GM18502 (cell line): Measurements from ENCODE around the gene HDAC1.

Experiments used
- ATAC-seq: cut with Tn5 transposase; IDR thresholded peaks from one replicate; pipeline ENCODE4 v1.9.1; 2021; ENCODE audit warnings: mild to moderate bottlenecking; ENCODE audit not compliant: unreplicated experiment, poor library complexity

The HDAC1 gene

DNA sequence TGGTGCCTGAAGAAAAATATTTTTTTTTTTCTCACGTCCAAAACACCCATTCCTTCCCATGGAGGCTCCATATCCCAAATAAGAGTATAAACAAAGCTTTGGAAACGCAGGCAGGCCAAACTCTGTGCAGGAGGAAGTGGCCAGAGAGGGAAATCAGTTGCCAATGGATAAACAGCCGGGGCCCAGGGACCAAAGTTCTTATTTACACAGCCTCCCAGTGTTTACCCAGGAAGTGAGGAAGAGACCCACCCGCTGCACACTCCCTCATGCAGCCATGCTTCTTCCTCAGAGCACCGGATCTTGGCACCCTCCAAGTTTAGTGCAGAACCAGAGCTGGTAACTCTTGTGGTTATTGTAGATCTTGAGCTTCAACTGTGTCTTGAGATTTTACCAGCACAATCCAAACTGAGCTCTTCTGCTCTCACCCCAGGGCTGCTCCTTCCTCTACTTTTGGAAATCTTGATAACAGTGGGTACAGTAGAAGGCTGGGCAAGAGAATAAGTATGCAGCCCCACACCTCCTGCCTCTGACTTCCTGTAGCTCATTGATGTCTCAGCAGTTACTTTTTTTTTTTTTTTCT lies 29.9 kb downstream of the HDAC1 start:
- no peak for ATAC-seq

DNA sequence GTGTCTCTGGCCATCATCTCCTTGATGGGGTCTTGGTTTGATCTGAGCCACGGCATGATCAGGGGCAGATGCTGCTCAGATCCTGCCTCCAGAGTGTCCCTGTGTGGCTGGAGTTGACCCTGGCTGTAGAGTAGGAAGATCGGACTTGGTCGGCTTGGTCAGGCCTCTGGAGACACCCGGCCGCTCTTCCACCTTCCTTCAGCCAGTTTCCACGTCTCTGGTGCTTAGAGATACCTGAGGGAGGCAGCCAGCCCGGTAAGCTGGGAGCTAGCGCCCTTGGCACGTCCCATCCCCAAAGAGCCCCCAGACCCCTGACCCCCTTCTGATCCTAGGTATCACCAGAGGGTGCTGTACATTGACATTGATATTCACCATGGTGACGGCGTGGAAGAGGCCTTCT lies 35.3 kb downstream of the HDAC1 start:
- ATAC-seq = no peak

DNA sequence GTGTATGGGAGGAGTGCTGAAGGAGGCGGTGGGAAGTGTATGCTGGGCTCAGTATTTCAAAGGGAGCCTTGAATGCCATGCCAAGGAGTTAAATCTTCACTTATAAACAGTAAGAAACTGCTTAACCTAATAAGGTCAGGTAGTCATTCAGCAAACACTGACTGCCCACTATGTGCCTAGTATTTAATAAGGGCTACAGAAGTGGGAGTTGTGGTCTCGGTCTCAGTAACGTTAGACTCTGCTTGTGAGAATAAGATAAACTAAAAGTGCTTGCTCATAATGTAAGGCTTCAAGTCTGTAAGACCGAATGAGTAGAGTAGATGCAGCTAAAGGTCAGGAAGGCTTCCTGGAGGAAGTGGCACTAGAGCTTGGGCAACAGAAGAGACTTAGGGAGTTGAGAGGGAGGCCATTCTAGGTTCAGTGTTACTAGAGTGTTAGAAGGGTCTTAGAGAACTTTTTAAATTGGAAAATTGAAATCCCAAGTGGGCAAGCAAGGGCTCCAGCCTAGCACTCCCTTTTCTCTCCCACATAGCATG lies 38.1 kb downstream of the HDAC1 start:
- no peak for ATAC-seq

- no peak for ATAC-seq
These were observed 38.8 kb downstream of the HDAC1 start for GRCh38 chr1:32330558-32331151.

DNA sequence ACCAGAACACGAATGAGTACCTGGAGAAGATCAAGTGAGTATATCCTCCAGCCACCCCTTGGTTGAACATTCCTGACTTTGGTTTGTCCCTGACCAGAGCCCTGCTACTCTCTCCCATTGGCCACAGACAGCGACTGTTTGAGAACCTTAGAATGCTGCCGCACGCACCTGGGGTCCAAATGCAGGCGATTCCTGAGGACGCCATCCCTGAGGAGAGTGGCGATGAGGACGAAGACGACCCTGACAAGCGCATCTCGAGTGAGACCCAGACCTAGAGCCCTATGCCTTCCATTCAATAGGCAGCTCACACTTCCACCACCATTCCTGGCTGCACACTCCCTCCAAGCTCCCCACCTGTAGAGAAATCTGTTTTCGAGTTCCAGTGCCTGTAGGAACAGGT lies 39.7 kb downstream of the HDAC1 start:
- no peak for ATAC-seq

- no peak for ATAC-seq
These were observed 40.6 kb downstream of the HDAC1 start for GRCh38 chr1:32332290-32333079.

DNA sequence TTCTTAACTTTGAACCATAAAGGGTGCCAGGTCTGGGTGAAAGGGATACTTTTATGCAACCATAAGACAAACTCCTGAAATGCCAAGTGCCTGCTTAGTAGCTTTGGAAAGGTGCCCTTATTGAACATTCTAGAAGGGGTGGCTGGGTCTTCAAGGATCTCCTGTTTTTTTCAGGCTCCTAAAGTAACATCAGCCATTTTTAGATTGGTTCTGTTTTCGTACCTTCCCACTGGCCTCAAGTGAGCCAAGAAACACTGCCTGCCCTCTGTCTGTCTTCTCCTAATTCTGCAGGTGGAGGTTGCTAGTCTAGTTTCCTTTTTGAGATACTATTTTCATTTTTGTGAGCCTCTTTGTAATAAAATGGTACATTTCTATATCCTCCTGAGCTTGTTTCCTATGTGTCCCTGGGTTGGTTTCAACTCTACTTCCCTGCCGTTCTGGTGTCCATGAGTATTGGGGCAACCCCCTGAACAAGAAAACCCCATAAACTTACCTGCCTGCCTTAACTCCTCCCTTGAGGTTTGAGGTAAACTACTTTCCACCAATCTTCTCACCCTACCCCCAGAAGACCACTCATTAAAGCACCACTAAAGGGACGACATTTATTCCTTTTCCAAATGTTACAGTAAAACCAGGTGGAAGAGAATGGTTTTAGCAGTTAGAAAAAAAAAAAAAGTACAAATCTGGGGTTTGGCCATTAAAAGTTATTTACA lies 41.5 kb downstream of the HDAC1 start:
- no peak for ATAC-seq

- ATAC-seq = no peak
These were observed 42.5 kb downstream of the HDAC1 start for GRCh38 chr1:32334274-32334861.

DNA sequence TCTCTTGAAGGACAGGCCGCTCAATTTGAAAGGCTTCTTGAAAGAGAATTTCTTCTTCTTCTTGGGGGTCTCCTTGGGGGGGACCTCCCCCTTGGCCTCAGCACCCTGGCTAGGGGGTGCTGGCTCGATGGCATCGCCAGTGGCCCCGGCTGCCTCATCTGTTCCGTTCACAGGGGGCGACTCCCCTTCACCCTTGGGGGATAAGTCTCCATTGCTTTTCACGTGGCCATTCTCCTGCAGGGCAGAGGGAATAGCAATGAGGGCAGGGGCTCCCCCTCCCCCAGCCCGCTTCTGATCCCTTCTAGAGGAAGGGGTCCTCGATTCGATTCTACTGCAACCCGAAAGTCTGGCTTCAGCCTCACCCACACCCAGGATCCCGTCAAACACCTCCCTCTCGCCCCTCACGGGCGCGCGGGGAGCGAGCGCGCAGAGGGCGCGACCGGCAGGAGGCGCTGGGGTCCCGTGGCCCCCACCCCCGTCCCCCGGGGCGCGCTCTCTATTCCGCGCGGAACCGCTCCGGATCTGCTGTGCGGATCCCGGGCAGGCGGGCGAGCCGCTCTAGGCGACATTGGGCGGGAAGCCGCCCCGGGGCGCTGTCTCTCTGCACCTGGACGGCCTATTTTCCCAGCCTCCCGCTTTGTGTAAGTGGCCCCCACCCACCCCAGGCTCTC lies 43.1 kb downstream of the HDAC1 start:
- ATAC-seq = no peak

DNA sequence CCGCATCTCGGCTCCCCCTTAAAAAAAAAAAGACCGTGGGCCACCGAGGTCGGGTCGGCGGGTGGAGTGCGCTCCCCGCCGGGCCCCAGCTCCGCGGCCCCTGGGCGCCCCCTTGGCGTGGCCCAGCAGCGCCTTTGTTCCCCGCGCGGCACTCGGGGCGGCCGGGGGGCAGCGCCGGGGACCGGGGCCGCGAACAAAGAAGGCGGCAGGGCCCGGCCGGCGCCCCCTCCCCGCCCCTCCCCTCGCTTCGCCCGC lies 43.6 kb downstream of the HDAC1 start:
- ATAC-seq = no peak

GRCh38 chr1:32335790-32336590 lies 44.1 kb downstream of the HDAC1 start, which contains the start of gene MARCKSL1:
MARCKSL1 (minus strand) TSS chr1:32336233; CDS start chr1:32336033, 200 bp downstream.
- peak; percentile 42 for ATAC-seq

- ATAC-seq = no peak
These were observed 44.7 kb downstream of the HDAC1 start for GRCh38 chr1:32336591-32336932.

DNA sequence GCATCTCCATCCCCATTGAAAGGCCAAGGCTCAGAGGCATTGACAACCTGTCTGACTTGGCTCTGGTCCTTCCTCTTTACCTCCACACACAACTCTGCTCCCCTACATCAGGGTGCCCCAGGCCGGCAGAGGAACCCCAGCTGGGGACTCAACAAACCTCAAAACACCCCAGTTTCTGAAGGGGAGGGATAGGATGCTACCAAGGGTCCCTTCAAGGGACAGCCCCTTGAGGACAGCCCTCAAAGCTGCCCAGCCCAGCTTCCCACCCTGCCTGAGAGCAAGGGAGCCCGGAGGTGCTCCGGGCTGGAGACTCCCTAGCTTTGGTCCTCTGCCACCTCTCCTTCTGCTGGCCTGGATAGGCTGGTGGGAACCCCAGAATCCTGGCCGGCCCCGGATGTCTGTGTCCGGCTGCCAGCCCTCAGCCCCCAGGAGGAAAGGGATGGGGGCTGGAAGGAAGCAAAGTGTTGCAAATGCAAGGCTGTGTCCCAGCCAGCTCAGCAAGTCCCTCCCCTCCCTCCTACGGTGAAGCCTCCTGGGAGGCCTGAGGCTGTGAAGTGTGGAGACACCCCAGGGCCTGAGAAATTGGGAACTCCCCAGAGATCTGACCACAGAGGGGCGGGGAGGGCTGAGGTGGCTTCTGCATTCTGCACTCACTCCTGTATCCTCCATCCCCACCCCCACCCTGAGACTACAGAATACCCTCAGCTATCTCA lies 45.2 kb downstream of the HDAC1 start:
- ATAC-seq = no peak

DNA sequence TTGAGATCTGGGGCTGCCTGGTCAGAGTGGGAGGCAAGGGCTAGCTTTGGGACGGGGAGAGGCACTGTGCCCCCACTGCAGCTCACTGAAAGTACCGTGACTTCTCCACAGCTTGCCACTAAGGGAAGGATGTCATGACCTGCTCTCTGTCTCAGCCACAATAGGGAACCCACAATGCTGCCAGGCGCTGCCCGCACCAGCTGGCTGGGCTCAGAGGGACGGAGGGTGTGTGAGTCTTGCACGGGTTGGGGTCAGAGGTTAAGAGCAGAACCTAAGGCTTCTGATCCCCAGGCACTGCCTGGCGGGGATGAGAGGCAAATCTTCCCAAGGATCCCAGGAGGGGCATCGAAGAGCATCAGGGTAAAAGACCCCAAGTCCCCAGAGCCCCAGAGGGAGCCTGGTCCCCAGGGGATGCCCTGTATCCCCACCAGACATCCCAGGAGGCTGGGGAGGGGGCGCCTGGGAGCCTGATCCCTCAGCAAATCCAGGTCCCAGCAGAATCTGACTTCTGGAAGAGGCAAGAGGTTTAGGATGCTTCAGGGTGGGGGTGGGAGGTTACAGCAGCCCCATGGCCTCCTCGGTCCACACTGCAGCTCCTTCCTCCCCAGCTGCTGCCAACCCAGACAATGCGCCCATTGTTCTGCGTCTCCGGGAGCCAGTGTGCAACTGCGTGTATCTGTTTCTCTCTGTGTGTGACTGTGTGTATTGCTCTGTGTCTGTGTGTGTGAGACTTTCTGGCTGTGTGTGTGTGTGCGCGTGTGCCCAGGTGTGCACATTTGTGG lies 46.2 kb downstream of the HDAC1 start:
- no peak for ATAC-seq

DNA sequence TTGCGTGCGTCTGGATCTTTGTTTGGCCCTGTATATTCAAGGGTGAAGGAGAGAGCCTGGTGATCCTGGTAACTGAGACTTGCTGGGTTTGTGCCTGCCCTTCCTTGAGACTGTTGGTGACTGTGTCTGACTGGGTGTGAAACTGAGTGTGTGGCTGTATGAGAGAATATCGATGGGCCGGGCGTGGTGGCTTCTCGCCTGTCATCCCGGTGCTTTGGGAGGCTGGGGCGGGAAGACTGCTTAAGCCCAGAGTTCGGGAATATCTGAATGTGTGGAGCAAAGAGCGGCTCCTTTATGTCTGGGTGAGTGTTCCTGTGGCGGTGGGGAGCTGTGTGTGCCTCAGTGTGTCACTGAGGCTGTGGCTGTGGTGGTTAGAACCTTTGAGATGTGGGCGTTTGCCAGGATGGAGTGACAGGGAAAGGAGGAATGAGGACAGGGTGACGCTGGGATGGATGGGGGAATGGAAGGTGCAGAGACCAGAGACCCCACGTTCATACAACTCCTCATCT lies 46.8 kb downstream of the HDAC1 start:
- no peak for ATAC-seq

DNA sequence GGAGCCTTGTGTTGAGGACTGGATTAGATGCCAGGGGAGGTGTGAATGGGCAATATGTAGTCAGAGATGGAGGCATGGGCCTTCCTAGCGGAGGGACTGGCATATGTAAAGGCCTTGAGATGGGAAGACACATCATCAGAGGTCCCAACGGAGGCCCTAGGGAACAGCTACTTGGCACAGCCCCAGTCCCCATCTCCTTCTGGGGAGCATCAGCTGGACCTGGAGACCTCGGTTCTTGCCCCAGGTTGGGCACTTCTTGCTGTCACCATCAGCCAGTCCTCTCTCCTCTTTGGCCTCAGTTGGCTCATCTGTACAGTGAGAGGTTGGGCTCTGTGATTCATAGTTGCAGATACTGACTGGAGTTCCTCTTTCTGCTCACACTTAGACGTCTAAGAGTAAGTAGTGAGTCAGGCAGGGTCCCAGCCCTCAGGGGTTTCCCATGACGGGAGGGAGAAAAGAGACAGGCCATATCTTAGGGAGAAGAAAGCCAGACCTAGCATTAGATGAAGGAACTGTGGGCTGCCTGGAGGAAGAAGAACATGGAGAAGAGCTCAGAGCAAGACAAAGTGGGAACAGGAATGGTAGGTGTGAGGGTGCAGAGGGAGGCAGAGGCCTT lies 47.6 kb downstream of the HDAC1 start:
- peak; percentile 27 for ATAC-seq

GRCh38 chr1:32341186-32341757 lies 49.4 kb downstream of the HDAC1 start:
- ATAC-seq = no peak
